Measurements from ENCODE around the gene RLIM.

Gene RLIM

DNA sequence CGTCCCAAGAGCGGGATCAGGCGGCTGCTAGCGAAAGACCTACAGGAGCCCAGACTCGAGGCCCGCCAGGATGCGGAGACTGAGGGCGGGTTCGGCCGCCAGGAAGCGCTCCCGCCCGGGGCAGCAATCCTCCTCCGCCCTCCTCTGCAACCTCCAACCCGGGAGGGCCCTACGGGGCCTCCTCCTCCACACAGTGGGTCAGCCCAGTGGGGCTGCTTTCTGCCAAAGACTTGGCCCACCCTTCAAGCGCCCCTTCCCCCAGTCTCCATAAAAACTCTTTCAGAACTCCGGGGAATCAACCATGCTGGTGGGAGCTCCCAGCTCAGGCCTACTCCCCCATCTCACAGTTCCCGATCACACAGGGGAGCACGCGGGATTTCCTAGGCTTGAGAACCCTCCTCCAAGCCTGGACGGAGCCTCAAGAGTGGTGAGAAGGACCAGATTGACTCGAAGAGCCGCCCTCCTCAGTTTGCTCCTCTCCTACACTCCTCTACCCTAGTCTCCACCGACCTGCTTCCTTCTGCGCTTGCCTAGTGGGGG lies 77.5 kb downstream of the RLIM start:
- no peak for DNase-seq (ENCODE audit: low spot score)

- peak; percentile 9 for DNase-seq (ENCODE audit: low spot score)
These were observed 78.1 kb downstream of the RLIM start for GRCh38 chrX:74536152-74536831.

DNA sequence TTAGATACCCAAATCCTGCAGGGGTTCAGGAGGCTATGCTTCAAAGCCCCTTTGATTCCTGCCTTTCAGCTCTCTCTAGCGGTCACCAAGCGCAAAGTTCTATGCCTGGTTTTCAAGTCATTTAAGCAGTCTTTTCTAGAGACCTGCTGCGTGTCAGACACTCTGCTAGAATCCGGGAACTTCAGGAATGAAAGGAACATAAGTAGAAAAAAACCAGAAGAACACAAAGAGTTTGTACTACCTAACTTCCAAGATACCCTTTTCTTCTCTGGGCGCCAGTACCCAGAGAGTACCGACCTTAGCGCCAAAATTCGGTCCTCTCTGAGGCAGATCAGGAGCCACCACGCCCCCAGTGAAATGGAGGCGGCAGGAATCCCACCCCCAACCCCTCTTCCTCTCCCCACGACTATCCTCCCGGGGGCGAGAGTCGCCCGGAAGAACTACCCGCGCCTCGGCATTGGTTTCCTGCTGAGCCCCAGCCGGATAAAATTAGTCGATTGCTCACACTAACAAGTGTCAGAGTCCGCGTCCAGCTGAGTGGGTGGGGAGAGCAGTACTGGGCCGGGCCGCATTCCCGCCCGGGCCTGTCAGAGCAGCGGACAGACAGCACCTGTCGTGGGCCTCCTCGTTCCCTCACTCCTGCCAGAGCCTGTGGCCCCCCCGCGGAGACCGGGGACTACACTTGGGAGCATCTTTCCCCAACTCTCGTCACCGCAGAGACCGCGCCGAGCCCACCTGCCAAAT lies 78.8 kb downstream of the RLIM start:
- peak; percentile 38 for DNase-seq (ENCODE audit: low spot score)
